ENCODE results near the gene QPCTL. TPM values are rescaled to one million over a fixed set of nuclear protein-coding genes. Genes with fewer than 3 reads are reported as not detected.

QPCTL gene
- total and polyA plus RNA-seq, 2 experiments from 2014 or later, result 10.3 to 11.0 TPM

DNA sequence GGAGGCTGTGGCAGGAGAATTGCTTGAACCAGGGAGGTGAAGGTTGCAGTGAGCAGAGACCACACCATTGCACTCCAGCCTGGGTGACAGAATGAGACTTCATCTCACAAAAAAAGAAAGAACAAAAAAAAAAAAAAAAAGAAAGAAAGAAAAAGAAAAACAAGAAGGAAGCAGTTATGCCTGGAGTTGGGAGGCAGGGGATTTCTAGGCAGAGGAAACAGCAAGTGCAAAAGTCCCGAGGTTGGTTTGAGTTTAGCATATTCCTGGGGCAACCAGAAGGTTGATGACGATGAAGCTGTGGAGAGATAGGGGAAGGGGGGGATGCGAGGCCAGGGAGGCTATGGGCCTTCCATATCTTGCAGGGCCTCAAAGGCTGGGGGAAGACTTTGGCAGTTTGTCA is 41.7 kb upstream of the QPCTL start:
- Histone ChIP-seq H3K4me1 (ENCODE audit: insufficient read depth) (peaks cover 3% of the 10 kb centered on the region), H3K4me2 (no peak overlapping the region), H3K79me2 (no peaks in the 10 kb centered on the region), H4K20me1 (ENCODE audit: insufficient read depth, poor library complexity, severe bottlenecking) (no peaks in the 10 kb centered on the region), H2AFZ (no peak overlapping the region), H3K27me3 (no peaks in the 10 kb centered on the region), H3K9me2 (replicated peaks; ENCODE audit: insufficient read depth) (no peaks in the 10 kb centered on the region), H3K36me3 (replicated peaks; ENCODE audit: insufficient read depth, low read depth) (no peaks in the 10 kb centered on the region), H3K9me3 (ENCODE audit: low read depth) (no peaks in the 10 kb centered on the region), H3K27ac (no peak overlapping the region), H3K4me3 (no peak overlapping the region)
- DNase-seq (ENCODE audit: low spot score), result no peak
- TF ChIP-seq, protein P1, sequence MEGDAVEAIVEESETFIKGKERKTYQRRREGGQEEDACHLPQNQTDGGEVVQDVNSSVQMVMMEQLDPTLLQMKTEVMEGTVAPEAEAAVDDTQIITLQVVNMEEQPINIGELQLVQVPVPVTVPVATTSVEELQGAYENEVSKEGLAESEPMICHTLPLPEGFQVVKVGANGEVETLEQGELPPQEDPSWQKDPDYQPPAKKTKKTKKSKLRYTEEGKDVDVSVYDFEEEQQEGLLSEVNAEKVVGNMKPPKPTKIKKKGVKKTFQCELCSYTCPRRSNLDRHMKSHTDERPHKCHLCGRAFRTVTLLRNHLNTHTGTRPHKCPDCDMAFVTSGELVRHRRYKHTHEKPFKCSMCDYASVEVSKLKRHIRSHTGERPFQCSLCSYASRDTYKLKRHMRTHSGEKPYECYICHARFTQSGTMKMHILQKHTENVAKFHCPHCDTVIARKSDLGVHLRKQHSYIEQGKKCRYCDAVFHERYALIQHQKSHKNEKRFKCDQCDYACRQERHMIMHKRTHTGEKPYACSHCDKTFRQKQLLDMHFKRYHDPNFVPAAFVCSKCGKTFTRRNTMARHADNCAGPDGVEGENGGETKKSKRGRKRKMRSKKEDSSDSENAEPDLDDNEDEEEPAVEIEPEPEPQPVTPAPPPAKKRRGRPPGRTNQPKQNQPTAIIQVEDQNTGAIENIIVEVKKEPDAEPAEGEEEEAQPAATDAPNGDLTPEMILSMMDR (IDR thresholded peaks at IDR 0.05; ENCODE audit: poor library complexity), result no peak
- TF ChIP-seq EZH2 (IDR thresholded peaks at IDR 0.05; ENCODE audit: borderline replicate concordance), result no peak
- TF ChIP-seq EZH2phosphoT487 (IDR thresholded peaks at IDR 0.05; ENCODE audit: low read depth, severe bottlenecking, unreplicated experiment), result no peak
- 89% methylated on average over 3 of the region's 3 CpGs for WGBS (ENCODE audit: low lambda C conversion rate, missing lambda C conversion rate)

DNA sequence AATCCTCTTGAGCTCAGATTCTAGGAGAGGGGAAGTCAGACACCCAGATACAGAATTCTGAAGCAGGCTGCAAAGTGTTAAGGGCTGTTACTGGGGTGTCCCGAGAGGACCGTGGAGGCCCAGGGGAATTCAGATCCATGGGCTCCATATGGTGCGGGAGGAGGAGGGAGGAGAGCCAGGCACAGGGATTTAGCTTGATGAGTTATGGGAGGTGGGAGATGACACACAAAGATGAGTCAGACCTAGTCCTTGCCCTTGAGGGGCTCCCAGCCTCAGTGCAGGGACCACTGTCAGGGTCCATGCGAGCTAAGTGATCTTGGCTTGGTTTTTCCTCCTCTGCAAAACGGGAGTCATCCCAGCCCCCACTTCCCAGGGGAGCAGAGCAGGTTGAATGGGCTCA is 38.8 kb upstream of the QPCTL start:
- no peak overlapping the region for H3K27ac ChIP-seq
- TF ChIP-seq, protein P1 (IDR thresholded peaks at IDR 0.05; ENCODE audit: poor library complexity), result no peak
- TF ChIP-seq EZH2 (IDR thresholded peaks at IDR 0.05; ENCODE audit: borderline replicate concordance), result no peak
- TF ChIP-seq EZH2phosphoT487 (IDR thresholded peaks at IDR 0.05; ENCODE audit: low read depth, severe bottlenecking, unreplicated experiment), result no peak
- H2AFZ ChIP-seq, result no peak overlapping the region
- 32% methylated on average over 5 of the region's 5 CpGs for WGBS (ENCODE audit: low lambda C conversion rate, missing lambda C conversion rate)
- no peak overlapping the region for H3K4me3 ChIP-seq
- peaks cover 14% of the 10 kb centered on the region for H3K4me1 ChIP-seq (ENCODE audit: insufficient read depth)
- H3K9me2 ChIP-seq (replicated peaks; ENCODE audit: insufficient read depth), result no peaks in the 10 kb centered on the region
- no peak for DNase-seq (ENCODE audit: low spot score)
- H3K9me3 ChIP-seq (ENCODE audit: low read depth), result no peaks in the 10 kb centered on the region
- no peaks in the 10 kb centered on the region for H3K79me2 ChIP-seq
- H3K27me3 ChIP-seq, result no peaks in the 10 kb centered on the region
- no peaks in the 10 kb centered on the region for H4K20me1 ChIP-seq (ENCODE audit: insufficient read depth, poor library complexity, severe bottlenecking)
- no peaks in the 10 kb centered on the region for H3K36me3 ChIP-seq (replicated peaks; ENCODE audit: insufficient read depth, low read depth)
- no peak overlapping the region for H3K4me2 ChIP-seq

DNA sequence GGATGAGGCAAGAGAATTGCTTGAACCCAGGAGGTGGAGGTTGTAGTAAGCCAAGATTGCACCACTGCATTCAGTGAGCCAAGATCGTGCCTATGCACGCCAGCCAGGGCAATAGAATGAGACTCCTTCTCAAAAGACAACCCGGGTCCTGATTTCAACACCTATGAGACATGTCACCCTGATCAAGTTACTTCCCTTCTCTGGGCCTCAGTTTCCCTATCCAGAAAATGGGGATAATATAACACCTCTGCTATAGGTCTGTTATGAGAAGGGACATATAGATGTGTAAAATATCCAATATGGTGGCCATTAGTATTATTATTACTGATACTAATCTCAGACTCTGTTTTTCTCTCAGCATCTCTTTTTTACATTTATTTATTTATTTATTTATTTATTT is 37.4 kb upstream of the QPCTL start:
- Histone ChIP-seq H3K9me3 (ENCODE audit: low read depth) (no peaks in the 10 kb centered on the region), H3K4me2 (no peak overlapping the region), H2AFZ (no peak overlapping the region), H3K4me1 (ENCODE audit: insufficient read depth) (peaks cover 14% of the 10 kb centered on the region), H4K20me1 (ENCODE audit: insufficient read depth, poor library complexity, severe bottlenecking) (no peaks in the 10 kb centered on the region), H3K27ac (no peak overlapping the region), H3K9me2 (replicated peaks; ENCODE audit: insufficient read depth) (no peaks in the 10 kb centered on the region), H3K27me3 (no peaks in the 10 kb centered on the region), H3K79me2 (no peaks in the 10 kb centered on the region), H3K36me3 (replicated peaks; ENCODE audit: insufficient read depth, low read depth) (no peaks in the 10 kb centered on the region), H3K4me3 (no peak overlapping the region)
- TF ChIP-seq EZH2phosphoT487 (IDR thresholded peaks at IDR 0.05; ENCODE audit: low read depth, severe bottlenecking, unreplicated experiment), result no peak
- no peak for TF ChIP-seq EZH2 (IDR thresholded peaks at IDR 0.05; ENCODE audit: borderline replicate concordance)
- TF ChIP-seq, protein P1 (IDR thresholded peaks at IDR 0.05; ENCODE audit: poor library complexity), result no peak
- WGBS (ENCODE audit: low lambda C conversion rate, missing lambda C conversion rate), result 94% methylated on average over 3 of the region's 3 CpGs
- DNase-seq (ENCODE audit: low spot score), result no peak
